ENCODE measurements around the gene AP1S3. TPM values are rescaled to one million over a fixed set of nuclear protein-coding genes. Genes with fewer than 3 reads are reported as not detected.

Gene AP1S3
- total RNA-seq, 1 experiment from 2014 or later = 185 TPM

- CTCF ChIA-PET = interaction anchor here (0.7 to 1.7 kb wide), 3 partner anchors 10 to 36 kb away, joined by 3 to 4 read pairs (median 3); no protein-coding TSS in a partner anchor
- no TSS peak for BruUV-seq (replicated peaks)
These were observed 72.1 kb downstream of the AP1S3 start for GRCh38 chr2:223765221-223765785.

GRCh38 chr2:223764796-223765195 lies 72.6 kb downstream of the AP1S3 start:
- H4K20me1 ChIP-seq (ENCODE audit: insufficient read depth) = no peaks in the 10 kb centered on the region
- ATAC-seq = no peak
- no peaks in the 10 kb centered on the region for H3K9me2 ChIP-seq (ENCODE audit: insufficient read depth)
- no peaks in the 10 kb centered on the region for H3K9me3 ChIP-seq (ENCODE audit: control insufficient read depth in 1 of 2, insufficient read depth in 1 of 2, low read depth in 1 of 2, low read length in 2 of 2)
- POLR2A ChIA-PET = interaction anchor here (1.5 kb wide), 1 partner anchor 33 kb away, joined by 5 read pairs; no protein-coding TSS in a partner anchor
- intact Hi-C loops (cut with micrococcal nuclease) = no loop called here
- CTCF ChIA-PET = interaction anchor here (1.3 to 1.7 kb wide), 2 partner anchors 10 to 36 kb away, joined by 3 to 4 read pairs; no protein-coding TSS in a partner anchor
- no peak overlapping the region; the same call in 1 of the 2 replicates for H3K27ac ChIP-seq (ENCODE audit: low read depth, low read length)
- BruUV-seq (replicated peaks) = no TSS peak
- no peaks in the 10 kb centered on the region for H3K27me3 ChIP-seq (ENCODE audit: insufficient read depth, low read length)
- DNase-seq (ENCODE audit: low read depth, low spot score) = no peak
- peaks cover 10 to 12% of the 10 kb centered on the region in 2 experiments; a peak in 3 of 4 replicates for H3K36me3 ChIP-seq (ENCODE audit: control insufficient read depth in 1 of 2, insufficient read depth in 2 of 2, low read length in 2 of 2)
- no peak overlapping the region for H3K4me3 ChIP-seq (replicated peaks in 1 of 2; ENCODE audit: low read depth in 1 of 2, low read length in 2 of 2)
- RAD21 ChIA-PET (ENCODE audit: low non-redundant PET in 1 of 2, low total read pairs in 2 of 2, uncharacterized antibody in 2 of 2, unreplicated experiment in 2 of 2) = no interaction called here
- H3K4me1 ChIP-seq (ENCODE audit: control insufficient read depth in 1 of 2, insufficient read depth in 2 of 2, low read length in 2 of 2) = peaks cover 37 to 43% of the 10 kb centered on the region in 2 experiments
- H3K4me2 ChIP-seq (ENCODE audit: low read length) = no peak overlapping the region
- H2AFZ ChIP-seq (ENCODE audit: low read depth, low read length, poor library complexity, severe bottlenecking) = no peak overlapping the region
- H3K79me2 ChIP-seq (ENCODE audit: insufficient read depth, low read length) = peaks cover 5% of the 10 kb centered on the region; the same call in 1 of the 2 replicates
- no peak overlapping the region for H3K9ac ChIP-seq (ENCODE audit: low read length)
- TF ChIP-seq CEBPB (IDR thresholded peaks at IDR 0.05; ENCODE audit: low read depth) = no peak
- no peak for TF ChIP-seq ZBTB33 (IDR thresholded peaks at IDR 0.05; ENCODE audit: extremely low read depth, insufficient replicate concordance, low read length)
- no peak for TF ChIP-seq RAD21 (IDR thresholded peaks at IDR 0.05; ENCODE audit: low read depth)
- TF ChIP-seq ATF3 (IDR thresholded peaks at IDR 0.05) = no peak
- TF ChIP-seq SP1 (IDR thresholded peaks at IDR 0.05; ENCODE audit: low read depth) = no peak
- no peak for TF ChIP-seq CBX3 (IDR thresholded peaks at IDR 0.05; ENCODE audit: low read depth)
- no peak for TF ChIP-seq FOSL1 (IDR thresholded peaks at IDR 0.05; ENCODE audit: low read depth)
- no peak for TF ChIP-seq EZH2 (IDR thresholded peaks at IDR 0.05)
- no peak for TF ChIP-seq YY1 (IDR thresholded peaks at IDR 0.05; ENCODE audit: extremely low read depth, insufficient replicate concordance, low read depth, low read length)
- TF ChIP-seq REST (IDR thresholded peaks at IDR 0.05; ENCODE audit: low read depth) = no peak
- no peak for TF ChIP-seq EGR1 (IDR thresholded peaks at IDR 0.05; ENCODE audit: low read depth)
- no peak for TF ChIP-seq JUND (IDR thresholded peaks at IDR 0.05)

More at GRCh38 chr2:223765221-223765785, 72.1 kb downstream of the AP1S3 start:
- Histone ChIP-seq H3K9me3 (ENCODE audit: control insufficient read depth in 1 of 2, insufficient read depth in 1 of 2, low read depth in 1 of 2, low read length in 2 of 2) (no peaks in the 10 kb centered on the region), H3K27me3 (ENCODE audit: insufficient read depth, low read length) (no peaks in the 10 kb centered on the region), H3K36me3 (ENCODE audit: control insufficient read depth in 1 of 2, insufficient read depth in 2 of 2, low read length in 2 of 2) (peaks cover 14 to 17% of the 10 kb centered on the region in 2 experiments; a peak in 3 of 4 replicates), H3K79me2 (ENCODE audit: insufficient read depth, low read length) (peaks cover 5% of the 10 kb centered on the region; the same call in 1 of the 2 replicates), H3K4me2 (ENCODE audit: low read length) (no peak overlapping the region), H3K4me3 (replicated peaks in 1 of 2; ENCODE audit: low read depth in 1 of 2, low read length in 2 of 2) (no peak overlapping the region), H3K27ac (ENCODE audit: low read depth, low read length) (no peak overlapping the region; the same call in 1 of the 2 replicates), H3K9ac (ENCODE audit: low read length) (no peak overlapping the region), H4K20me1 (ENCODE audit: insufficient read depth) (no peaks in the 10 kb centered on the region), H3K9me2 (ENCODE audit: insufficient read depth) (no peaks in the 10 kb centered on the region), H2AFZ (ENCODE audit: low read depth, low read length, poor library complexity, severe bottlenecking) (no peak overlapping the region), H3K4me1 (ENCODE audit: control insufficient read depth in 1 of 2, insufficient read depth in 2 of 2, low read length in 2 of 2) (peaks cover 32 to 38% of the 10 kb centered on the region in 2 experiments)
- intact Hi-C loops (cut with micrococcal nuclease) = no loop called here
- POLR2A ChIA-PET = interaction anchor here (1.5 kb wide), 1 partner anchor 32 kb away, joined by 5 read pairs; no protein-coding TSS in a partner anchor
- TF ChIP-seq SRF (IDR thresholded peaks at IDR 0.05; ENCODE audit: low read depth) (no peak), CBX3 (IDR thresholded peaks at IDR 0.05; ENCODE audit: low read depth) (no peak), FOSL1 (IDR thresholded peaks at IDR 0.05; ENCODE audit: low read depth) (no peak), EZH2 (IDR thresholded peaks at IDR 0.05) (no peak), ZNF274 (IDR thresholded peaks at IDR 0.05; ENCODE audit: low read depth, low read length) (no peak), RAD21 (IDR thresholded peaks at IDR 0.05; ENCODE audit: low read depth) (no peak), ELF1 (IDR thresholded peaks at IDR 0.05; ENCODE audit: borderline replicate concordance, low read depth) (no peak), TCF7L2 (IDR thresholded peaks at IDR 0.05; ENCODE audit: borderline replicate concordance, extremely low read depth, insufficient read depth, insufficient read length) (no peak)
- ATAC-seq (no peak), DNase-seq (ENCODE audit: low read depth, low spot score) (no peak)
- RAD21 ChIA-PET (ENCODE audit: low non-redundant PET in 1 of 2, low total read pairs in 2 of 2, uncharacterized antibody in 2 of 2, unreplicated experiment in 2 of 2) = no interaction called here
